ENCODE data around the gene TMEM143. TPM values are rescaled to one million over a fixed set of nuclear protein-coding genes. Genes with fewer than 3 reads are reported as not detected.
A peak's percentile ranks its signal among the peaks of the same experiment; 100 is the strongest.

Gene TMEM143
- total RNA-seq, 1 donor = 4.3 TPM

- TF ChIP-seq, protein P1, sequence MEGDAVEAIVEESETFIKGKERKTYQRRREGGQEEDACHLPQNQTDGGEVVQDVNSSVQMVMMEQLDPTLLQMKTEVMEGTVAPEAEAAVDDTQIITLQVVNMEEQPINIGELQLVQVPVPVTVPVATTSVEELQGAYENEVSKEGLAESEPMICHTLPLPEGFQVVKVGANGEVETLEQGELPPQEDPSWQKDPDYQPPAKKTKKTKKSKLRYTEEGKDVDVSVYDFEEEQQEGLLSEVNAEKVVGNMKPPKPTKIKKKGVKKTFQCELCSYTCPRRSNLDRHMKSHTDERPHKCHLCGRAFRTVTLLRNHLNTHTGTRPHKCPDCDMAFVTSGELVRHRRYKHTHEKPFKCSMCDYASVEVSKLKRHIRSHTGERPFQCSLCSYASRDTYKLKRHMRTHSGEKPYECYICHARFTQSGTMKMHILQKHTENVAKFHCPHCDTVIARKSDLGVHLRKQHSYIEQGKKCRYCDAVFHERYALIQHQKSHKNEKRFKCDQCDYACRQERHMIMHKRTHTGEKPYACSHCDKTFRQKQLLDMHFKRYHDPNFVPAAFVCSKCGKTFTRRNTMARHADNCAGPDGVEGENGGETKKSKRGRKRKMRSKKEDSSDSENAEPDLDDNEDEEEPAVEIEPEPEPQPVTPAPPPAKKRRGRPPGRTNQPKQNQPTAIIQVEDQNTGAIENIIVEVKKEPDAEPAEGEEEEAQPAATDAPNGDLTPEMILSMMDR (IDR thresholded peaks at IDR 0.05; ENCODE audit: extremely low read depth, low read depth, low read length) = no peak
Observed at GRCh38 chr19:48342414-48342738, 21.4 kb downstream of the TMEM143 start.

DNA sequence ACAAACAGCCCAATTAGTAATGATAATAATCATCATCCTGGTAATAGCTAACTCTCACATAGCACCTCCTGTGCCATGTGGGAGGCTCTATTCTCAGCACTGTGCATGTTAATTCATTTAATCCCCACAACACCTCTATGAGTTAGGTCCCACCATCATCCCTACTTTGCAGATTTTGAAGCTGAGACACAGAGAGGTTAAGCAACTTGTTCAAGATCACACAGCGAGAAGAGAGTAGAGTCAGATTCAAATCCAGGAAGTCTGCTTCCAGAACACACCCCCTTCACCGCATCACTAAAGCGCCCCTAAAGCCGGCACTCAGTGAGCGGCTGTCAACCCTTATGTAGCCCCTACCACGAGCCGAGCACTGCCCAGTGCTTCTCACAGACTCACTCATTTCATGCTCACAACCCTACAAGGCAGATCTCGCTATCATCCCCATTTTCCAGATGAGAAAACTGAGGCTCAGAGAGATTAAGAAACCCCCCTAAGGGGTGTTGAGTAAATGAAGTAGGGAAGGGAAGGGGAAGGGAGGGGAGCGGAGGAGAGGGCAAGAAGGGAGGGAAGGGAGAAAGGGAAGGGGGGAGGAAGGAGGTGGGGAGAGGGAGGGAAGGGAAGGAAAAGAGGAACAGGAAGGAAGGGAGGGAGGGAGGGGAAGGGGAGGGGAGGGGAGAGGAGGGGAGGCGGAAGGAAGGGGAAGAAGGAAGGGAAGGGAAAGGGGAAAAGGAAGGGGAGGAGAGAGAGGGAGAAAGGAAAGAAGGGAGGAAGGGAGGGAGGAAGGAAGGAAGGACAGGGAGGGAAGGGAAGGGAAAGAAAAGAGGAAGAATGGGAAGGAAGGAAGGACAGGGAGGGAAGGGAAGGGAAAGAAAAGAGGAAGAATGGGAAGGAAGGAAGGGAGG is 22.0 kb downstream of the TMEM143 start:
- H3K27ac ChIP-seq (ENCODE audit: low read depth, low read length) = no peak overlapping the region

More at GRCh38 chr19:48342414-48342738, 21.4 kb downstream of the TMEM143 start:
- no peak overlapping the region for H3K27ac ChIP-seq (ENCODE audit: low read depth, low read length)
- no peak overlapping the region for H3K4me2 ChIP-seq (ENCODE audit: insufficient read depth, low read length)
- H3K9me3 ChIP-seq (ENCODE audit: low read depth, low read length) = no peaks in the 10 kb centered on the region
- H3K27me3 ChIP-seq (ENCODE audit: insufficient read depth, low read length) = no peaks in the 10 kb centered on the region
- no peaks in the 10 kb centered on the region for H3K4me1 ChIP-seq (ENCODE audit: insufficient read depth, low read length)
- H2AFZ ChIP-seq (ENCODE audit: low read length) = no peak overlapping the region
- H4K20me1 ChIP-seq (ENCODE audit: insufficient read depth, low read length) = no peaks in the 10 kb centered on the region
- no peak overlapping the region for H3K4me3 ChIP-seq (ENCODE audit: insufficient read depth, low read length)
- no peak for DNase-seq (ENCODE audit: insufficient read length, low spot score, missing footprints)
- no peaks in the 10 kb centered on the region for H3K36me3 ChIP-seq (ENCODE audit: insufficient read depth, low read length)
- no peaks in the 10 kb centered on the region for H3K79me2 ChIP-seq (ENCODE audit: insufficient read depth, low read length)

GRCh38 chr19:48340995-48341394 is 22.7 kb downstream of the TMEM143 start:
- Histone ChIP-seq H3K4me1 (ENCODE audit: insufficient read depth, low read length) (no peaks in the 10 kb centered on the region), H3K9me3 (ENCODE audit: low read depth, low read length) (no peaks in the 10 kb centered on the region), H3K4me3 (ENCODE audit: insufficient read depth, low read length) (no peak overlapping the region), H3K79me2 (ENCODE audit: insufficient read depth, low read length) (no peaks in the 10 kb centered on the region), H4K20me1 (ENCODE audit: insufficient read depth, low read length) (no peaks in the 10 kb centered on the region), H3K27me3 (ENCODE audit: insufficient read depth, low read length) (no peaks in the 10 kb centered on the region), H3K4me2 (ENCODE audit: insufficient read depth, low read length) (no peak overlapping the region), H2AFZ (ENCODE audit: low read length) (no peak overlapping the region), H3K27ac (ENCODE audit: low read depth, low read length) (no peak overlapping the region), H3K36me3 (ENCODE audit: insufficient read depth, low read length) (no peaks in the 10 kb centered on the region)
- TF ChIP-seq, protein P1 (IDR thresholded peaks at IDR 0.05; ENCODE audit: extremely low read depth, low read depth, low read length) = no peak
- peak; percentile 61 for DNase-seq (ENCODE audit: insufficient read length, low spot score, missing footprints)

More for the DNA sequence above, 22.0 kb downstream of the TMEM143 start:
- TF ChIP-seq, protein P1 (IDR thresholded peaks at IDR 0.05; ENCODE audit: extremely low read depth, low read depth, low read length) = no peak
- Histone ChIP-seq H3K9me3 (ENCODE audit: low read depth, low read length) (no peaks in the 10 kb centered on the region), H4K20me1 (ENCODE audit: insufficient read depth, low read length) (no peaks in the 10 kb centered on the region), H3K4me3 (ENCODE audit: insufficient read depth, low read length) (no peak overlapping the region), H2AFZ (ENCODE audit: low read length) (no peak overlapping the region), H3K4me2 (ENCODE audit: insufficient read depth, low read length) (no peak overlapping the region), H3K4me1 (ENCODE audit: insufficient read depth, low read length) (no peaks in the 10 kb centered on the region), H3K27me3 (ENCODE audit: insufficient read depth, low read length) (no peaks in the 10 kb centered on the region), H3K79me2 (ENCODE audit: insufficient read depth, low read length) (no peaks in the 10 kb centered on the region), H3K36me3 (ENCODE audit: insufficient read depth, low read length) (no peaks in the 10 kb centered on the region)
- DNase-seq (ENCODE audit: insufficient read length, low spot score, missing footprints) = no peak

DNA sequence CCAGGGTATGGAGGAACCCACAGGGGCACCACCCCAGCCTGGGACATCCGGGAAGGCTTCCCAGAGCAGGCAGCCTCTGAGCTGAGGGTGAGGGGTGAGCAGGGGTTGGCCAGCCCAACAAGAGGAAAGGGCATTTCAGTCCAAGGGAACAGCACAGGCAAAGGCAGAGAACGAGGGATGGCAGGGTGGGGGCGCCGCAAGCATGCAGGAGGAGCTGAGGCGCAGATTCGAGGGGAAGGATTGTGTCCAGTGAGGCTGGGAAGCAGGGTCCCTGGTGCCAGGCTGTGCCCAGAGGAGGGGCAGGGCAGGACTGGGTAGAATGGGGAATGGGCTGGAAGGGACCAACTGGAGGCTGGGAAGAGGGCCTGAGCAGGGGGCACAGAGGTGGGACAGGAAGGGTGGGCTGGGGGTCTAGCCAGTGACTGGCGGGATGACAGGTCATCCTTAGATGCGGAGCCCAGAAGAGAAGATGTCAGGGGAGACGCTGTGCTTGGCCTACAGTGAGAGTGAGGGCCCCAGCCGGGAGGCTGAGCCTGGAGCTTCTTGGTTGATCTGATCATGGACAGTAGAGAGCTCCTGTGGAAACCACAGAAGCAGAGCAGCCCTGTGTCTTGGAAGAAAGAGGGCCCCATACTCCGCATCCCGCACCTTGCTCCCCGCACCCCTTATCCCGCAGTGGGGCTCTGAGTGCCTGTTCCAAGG is 24.8 kb downstream of the TMEM143 start:
- Histone ChIP-seq H3K4me1 (ENCODE audit: insufficient read depth, low read length) (no peaks in the 10 kb centered on the region), H3K36me3 (ENCODE audit: insufficient read depth, low read length) (no peaks in the 10 kb centered on the region), H3K4me2 (ENCODE audit: insufficient read depth, low read length) (no peak overlapping the region), H3K4me3 (ENCODE audit: insufficient read depth, low read length) (no peak overlapping the region), H3K79me2 (ENCODE audit: insufficient read depth, low read length) (no peaks in the 10 kb centered on the region), H3K27me3 (ENCODE audit: insufficient read depth, low read length) (no peaks in the 10 kb centered on the region), H4K20me1 (ENCODE audit: insufficient read depth, low read length) (no peaks in the 10 kb centered on the region), H3K27ac (ENCODE audit: low read depth, low read length) (no peak overlapping the region), H3K9me3 (ENCODE audit: low read depth, low read length) (no peaks in the 10 kb centered on the region), H2AFZ (ENCODE audit: low read length) (no peak overlapping the region)
- DNase-seq (ENCODE audit: insufficient read length, low spot score, missing footprints) = no peak
- TF ChIP-seq, protein P1 (IDR thresholded peaks at IDR 0.05; ENCODE audit: extremely low read depth, low read depth, low read length) = no peak

Data from osteoblast (primary cell).